GM12875 (cell line): ENCODE measurements around the gene EYS.

Experiments used
- H3K4me3 ChIP-seq: one replicate; pipeline ENCODE4 v1.5.1; 2011; ENCODE audit warnings: low read depth, low read length, control low read depth
- CTCF ChIP-seq: IDR thresholded peaks from 2 replicates; pipeline ENCODE4 v1.5.1; 2011; ENCODE audit warnings: low read depth, mild to moderate bottlenecking, control low read depth, inconsistent platforms, low read length, moderate library complexity, borderline replicate concordance; ENCODE audit not compliant: insufficient read depth

Gene EYS

GRCh38 chr6:65709099-65709830, 2.2 kb upstream of the EYS start:
- no peak for TF ChIP-seq CTCF
- no peak overlapping the region for H3K4me3 ChIP-seq

- TF ChIP-seq CTCF, result no peak
These were observed 1.1 kb upstream of the EYS start for GRCh38 chr6:65708162-65708561.

GRCh38 chr6:65706436-65706835, 590 bp downstream of the EYS start:
- H3K4me3 ChIP-seq, result no peak overlapping the region
- TF ChIP-seq CTCF, result no peak

More at GRCh38 chr6:65708162-65708561, 1.1 kb upstream of the EYS start:
- no peak overlapping the region for H3K4me3 ChIP-seq

- no peak overlapping the region for H3K4me3 ChIP-seq
- no peak for TF ChIP-seq CTCF
These were observed 5.7 kb downstream of the EYS start for GRCh38 chr6:65701325-65701724.

GRCh38 chr6:65700561-65700960, 6.5 kb downstream of the EYS start:
- no peak overlapping the region for H3K4me3 ChIP-seq
- TF ChIP-seq CTCF, result no peak

- TF ChIP-seq CTCF, result no peak
- no peak overlapping the region for H3K4me3 ChIP-seq
These were observed 14.9 kb downstream of the EYS start for GRCh38 chr6:65692109-65692508.

GRCh38 chr6:65680232-65680631, 26.8 kb downstream of the EYS start:
- no peak for TF ChIP-seq CTCF
- H3K4me3 ChIP-seq, result no peak overlapping the region
